Right forelimb (tissue), 1 donor: ENCODE data around the gene TRMT44.
"Not testable (repeated sequence)": the region's sequence is repeated elsewhere in the genome, so short reads cannot be mapped to it uniquely, and the experiment has no call there.

Source experiments
- DNase-seq: peaks from one replicate; pipeline ENCODE4 v3.0.0-alpha.2; 2018

The TRMT44 gene, protein sequence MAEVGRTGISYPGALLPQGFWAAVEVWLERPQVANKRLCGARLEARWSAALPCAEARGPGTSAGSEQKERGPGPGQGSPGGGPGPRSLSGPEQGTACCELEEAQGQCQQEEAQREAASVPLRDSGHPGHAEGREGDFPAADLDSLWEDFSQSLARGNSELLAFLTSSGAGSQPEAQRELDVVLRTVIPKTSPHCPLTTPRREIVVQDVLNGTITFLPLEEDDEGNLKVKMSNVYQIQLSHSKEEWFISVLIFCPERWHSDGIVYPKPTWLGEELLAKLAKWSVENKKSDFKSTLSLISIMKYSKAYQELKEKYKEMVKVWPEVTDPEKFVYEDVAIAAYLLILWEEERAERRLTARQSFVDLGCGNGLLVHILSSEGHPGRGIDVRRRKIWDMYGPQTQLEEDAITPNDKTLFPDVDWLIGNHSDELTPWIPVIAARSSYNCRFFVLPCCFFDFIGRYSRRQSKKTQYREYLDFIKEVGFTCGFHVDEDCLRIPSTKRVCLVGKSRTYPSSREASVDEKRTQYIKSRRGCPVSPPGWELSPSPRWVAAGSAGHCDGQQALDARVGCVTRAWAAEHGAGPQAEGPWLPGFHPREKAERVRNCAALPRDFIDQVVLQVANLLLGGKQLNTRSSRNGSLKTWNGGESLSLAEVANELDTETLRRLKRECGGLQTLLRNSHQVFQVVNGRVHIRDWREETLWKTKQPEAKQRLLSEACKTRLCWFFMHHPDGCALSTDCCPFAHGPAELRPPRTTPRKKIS

DNA sequence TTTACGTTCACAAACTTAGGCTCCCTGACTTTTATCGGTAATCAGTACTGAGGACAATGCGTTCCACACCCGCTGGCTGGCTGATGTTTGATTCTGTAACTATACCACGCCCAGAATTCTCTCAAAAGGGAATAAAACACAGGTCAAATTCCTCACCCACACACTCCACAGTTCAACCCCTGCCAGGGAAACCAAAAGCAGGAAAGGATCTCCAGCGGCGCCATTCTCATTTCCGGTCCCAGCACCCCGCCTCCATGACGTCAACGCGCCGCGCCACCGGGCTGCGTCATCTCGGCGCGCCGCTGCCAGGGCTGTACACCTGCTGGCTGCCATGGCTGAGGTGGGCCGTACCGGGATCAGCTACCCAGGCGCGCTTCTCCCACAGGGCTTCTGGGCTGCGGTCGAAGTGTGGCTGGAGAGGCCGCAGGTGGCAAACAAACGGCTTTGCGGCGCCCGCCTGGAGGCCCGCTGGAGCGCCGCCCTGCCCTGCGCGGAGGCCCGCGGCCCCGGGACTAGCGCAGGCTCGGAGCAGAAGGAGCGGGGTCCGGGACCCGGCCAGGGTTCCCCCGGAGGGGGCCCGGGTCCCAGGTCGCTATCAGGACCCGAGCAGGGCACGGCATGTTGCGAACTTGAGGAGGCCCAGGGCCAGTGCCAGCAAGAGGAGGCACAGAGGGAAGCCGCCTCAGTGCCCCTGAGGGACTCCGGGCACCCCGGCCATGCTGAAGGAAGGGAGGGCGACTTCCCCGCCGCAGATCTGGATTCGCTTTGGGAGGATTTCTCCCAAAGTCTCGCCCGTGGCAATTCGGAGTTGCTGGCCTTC lies at the start of gene TRMT44, which contains the start of gene ACOX3:
Gene TRMT44 (plus strand): TSS at position 286 of the 820 bp plus-strand sequence. CDS start 46 bp downstream, at position 332.
Gene ACOX3 (minus strand): TSS at position 232 of the 820 bp plus-strand sequence. CDS start 24,202 bp downstream, outside the sequence.
- DNase-seq: peak; percentile 99

DNA sequence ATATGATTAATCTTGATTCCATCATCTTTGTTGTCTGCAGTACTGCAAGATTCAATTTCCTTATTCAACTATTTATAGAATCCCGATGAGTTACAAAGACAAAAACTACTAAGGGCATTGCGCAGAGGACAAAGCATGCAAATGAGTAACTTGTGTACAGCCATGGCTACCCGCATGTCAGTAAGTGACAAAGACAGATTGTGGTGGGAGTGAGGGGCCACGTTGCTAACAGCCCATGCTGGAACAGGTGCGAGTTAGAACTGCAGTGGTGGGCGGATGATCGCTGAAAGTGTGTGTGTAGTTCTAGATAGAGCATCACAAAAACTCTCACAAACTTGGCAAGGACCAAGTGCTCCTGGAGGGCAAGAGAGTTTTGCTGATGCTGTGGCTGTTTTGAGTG lies 49.5 kb upstream of the TRMT44 start:
- DNase-seq: no peak

DNA sequence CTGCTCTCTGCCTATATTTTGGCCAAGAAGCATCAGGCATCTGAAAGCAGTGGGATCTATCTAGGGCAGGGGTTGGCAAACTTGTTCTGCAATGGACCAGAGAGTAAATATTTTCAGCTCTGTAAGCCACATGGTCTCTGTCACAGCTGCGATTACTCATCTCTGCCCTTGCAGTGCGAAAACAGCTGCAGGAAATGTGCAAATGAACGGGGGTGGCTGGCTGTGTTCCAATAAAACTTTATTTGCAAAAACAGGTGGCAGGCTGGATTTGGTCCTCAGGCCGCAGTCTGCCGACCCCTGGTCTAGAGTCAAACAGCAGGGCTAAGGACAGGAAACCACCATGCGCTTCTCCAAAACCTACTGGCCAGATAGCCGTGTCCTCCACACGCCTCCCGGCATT lies 48.6 kb upstream of the TRMT44 start:
- peak; percentile 80 for DNase-seq

DNA sequence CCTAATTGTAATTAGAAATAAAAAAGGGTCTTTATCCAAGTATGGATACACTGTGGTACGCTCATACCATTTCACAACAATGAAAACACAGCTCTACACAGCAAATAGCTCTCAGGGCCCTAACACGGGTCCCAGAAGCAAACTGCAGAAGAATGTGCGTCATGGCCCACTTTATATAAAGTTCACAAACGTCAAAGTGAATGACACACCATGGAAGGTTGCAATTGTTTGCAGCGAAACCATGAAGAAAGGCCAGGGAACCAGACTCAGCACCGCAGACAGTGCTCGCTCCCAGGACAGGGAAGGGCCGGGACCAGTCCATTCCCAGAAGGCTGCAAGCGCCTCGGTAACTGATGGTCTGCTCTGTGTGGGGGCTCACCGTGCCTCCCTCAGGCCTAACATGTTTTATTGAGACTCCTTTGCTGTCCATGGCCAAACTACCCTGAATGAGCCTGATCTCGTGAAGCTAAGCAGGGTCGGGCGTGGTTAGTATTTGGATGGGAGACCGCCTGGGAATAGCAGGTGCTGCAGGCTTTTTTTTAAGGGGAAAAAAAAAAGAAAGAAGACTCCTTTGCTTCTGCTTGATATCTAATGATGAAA lies 47.9 kb upstream of the TRMT44 start:
- DNase-seq: no peak

DNA sequence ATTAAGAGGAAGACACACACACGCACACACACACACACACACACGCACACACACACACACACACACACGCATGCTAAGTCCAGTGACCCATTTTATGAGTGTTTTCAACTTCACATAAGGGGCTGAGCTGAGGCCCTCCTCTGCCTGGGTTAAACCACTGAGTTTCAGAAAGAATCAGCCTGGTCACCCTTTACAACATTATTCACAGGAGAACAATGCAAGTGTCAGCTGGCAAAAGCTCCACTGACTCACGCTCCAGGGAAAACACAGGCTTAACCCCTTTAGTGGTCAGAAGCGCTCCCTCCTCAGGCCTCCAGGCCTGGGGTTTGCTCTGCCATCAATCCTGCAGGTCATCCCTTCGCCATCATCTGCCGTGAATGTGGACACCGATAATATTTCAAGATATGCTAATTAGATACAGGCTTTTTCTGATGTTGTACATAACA lies 47.0 kb upstream of the TRMT44 start:
- DNase-seq: no peak

DNA sequence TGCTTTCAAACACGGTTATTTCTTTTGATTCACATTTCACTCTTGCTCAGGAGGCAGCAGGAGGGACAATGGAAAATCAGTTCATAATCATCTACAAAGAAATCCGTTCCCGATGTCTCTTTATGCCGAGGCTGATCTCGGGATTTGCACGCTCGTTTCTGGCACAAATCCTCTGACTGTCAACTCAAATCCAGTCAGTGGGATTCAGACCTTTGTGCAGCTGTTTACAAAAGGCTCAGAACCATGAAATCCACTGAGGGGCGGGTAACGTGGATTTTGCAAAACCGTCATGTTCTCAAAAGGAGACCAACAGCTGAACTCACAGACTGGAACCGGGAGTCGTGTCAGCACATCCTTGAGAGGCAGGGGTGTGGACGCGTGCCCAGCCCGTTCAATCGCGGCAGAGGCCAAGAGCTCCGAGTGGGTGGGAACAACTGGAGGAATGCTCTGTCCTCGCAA lies 46.5 kb upstream of the TRMT44 start:
- peak; percentile 87 for DNase-seq

DNA sequence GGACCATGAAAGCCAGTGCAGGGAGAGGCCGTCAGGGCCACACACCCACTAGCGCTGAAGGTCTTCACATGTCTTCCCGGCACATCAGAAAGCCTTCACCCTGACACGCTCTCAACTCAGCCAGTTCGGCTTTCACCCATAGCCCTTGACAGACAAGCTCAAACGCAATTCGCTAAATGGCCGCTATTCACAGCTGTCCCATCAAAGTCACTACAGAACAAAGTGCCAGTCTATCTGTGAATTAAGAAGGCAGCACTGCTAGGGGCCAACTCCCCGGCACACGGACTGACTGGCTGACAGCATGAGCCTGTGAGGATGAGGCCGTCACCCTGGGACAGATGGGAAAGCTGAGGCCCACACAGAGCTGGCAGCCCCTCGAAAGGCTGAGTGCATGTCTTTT lies 45.8 kb upstream of the TRMT44 start:
- DNase-seq: no peak

DNA sequence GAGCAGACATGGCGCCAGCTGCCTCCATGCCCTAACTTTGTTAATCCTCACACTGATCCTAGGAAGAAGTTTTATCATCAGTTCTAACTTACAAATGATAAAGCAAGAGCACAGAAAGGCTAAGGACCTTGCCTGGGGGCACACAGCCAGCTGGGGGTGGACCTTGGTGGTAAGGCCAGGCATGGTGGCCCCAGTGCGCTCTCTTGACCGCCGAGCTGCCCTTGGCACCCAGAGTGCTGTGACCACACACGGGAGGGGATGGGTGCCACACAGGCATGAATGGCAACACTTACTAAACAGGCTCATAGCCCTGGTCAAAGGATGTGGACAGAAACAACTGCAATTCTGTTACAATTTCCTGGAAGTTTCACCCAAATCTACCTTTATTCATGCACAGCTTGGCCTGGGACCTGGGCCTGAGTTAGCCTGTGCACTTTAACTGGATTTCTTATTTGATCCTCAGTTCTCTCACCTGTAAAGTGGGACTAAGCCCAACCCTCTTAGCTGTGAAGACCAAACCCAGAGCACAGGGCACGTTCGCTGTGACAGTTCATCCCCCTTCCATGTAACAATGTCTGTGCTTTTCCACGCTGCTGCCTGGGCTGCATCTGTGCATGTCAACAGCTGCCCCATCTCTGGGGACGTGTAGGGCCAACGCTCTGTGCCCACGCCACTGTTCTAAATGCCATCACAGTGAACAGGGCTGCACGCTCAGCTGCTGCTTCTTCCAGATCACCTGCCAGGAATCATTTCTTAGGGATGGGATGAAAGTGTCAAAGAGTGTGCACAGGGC lies 44.9 kb upstream of the TRMT44 start:
- no peak for DNase-seq

DNA sequence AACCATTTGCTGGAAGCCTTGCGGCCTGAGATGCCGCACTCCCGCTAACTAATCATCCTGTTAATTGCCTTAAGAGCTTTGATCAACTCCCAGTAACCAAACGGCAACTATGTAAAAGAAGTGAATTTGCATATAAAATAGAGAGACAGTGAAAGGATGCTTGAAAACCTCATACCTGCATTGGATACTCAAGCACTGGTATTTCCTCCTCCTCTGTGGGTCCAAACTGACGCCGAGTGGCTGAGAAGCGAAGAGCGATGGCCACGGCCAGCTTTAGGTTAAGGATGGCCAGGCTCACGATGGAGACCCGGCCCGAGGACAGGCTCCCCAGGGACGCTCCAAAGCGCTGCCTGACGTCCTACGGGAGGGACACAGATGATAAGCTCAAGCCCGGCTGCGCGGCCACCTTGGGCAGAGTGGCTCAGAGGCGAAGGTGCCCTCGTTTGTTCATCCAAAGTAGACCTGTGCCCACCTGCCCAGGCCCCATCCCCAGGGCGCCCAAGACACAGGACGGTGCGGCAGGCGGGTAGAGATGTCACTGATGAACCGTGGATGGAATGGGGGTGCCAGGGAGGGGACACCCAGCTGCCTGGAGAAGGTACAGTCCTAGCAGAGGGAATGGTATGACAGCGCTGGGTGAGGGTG lies 43.7 kb upstream of the TRMT44 start:
- no peak for DNase-seq

DNA sequence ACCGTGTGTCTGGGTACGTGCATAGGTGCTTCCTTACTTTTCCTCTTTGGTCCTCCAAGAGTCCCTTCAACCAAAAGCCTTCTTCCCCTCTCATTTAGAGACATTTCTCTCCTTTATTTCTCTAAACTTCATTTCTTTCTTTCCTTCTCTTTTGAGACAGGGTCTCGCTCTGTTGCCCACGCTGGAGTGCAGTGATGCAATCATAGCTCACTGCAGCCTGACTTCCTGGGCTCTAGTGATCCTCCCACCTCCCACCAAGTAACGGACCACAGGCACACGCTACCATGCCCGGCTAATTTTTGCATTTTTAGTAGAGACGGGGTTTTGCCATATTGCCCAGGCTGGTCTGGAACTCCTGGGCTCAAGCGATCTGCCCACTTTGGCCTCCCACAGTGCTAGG lies 42.2 kb upstream of the TRMT44 start:
- DNase-seq: no peak

DNA sequence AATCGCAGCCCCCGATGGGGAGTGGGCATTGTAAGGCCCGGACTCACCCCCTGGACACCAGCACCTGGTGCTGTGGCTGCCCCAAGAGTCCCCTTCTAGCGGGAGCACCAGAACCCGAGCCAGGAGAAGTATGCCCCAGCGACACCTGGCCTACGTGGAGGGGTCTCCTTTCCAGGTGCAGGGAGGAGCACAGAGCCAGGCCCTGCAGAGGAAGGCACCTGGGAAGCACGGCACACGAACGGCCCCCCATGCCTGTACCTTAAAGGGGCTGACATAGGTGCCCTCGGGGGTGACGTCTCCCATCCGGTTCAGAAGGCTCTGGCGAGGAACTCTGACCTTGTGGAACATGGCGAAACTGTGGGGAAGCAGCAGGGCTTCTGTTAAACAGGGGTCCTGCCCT lies 41.3 kb upstream of the TRMT44 start:
- no peak for DNase-seq

DNA sequence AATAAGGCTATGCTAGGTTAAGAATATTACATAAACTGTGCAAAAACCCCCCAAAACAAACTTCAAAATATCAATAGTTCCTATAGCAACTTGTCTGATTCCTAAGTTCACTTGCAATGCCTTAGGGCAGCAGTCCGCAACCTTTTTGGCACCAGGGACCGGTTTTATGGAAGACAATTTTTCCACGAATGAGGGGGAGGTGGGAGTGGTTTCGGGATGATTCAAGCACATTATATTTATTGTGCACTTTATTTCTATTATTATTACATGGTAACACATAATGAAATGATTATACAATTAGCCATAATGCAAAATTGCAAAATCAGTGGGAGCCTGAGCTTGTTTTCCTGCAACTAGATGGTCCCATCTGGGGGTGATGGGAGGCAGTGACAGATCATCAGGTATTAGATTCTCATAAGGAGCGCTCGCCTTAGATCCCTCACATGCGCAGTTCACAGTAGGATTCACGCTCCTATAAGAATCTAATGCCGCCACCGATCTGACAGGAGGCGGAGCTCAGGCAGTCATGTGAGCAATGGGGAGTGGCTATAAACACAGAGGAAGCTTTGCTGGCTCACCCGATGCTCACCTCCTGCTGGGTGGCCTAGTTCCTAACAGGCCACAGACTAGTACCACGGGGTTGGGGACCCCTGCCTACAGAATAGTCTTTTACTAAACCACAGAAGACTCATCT lies 39.8 kb upstream of the TRMT44 start:
- DNase-seq: no peak

DNA sequence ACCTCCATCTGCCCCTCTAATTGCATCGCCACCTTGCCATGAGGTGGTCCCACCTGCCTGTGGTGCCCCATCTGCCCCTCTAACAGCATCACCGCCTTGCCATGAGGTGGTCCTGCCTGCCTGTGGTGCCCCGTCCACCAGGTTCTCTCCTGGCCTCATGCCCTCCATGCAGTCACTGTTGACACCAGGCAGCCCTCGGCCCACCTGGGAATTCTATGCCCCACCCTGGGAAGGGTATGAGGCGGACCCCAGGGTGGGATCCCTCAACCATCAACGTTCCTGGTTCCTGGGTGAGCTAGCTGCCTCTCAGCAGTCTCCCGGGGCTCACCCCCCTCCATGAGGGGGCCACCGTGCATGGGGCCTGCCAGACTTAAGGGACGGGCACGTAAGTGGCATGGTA lies 38.9 kb upstream of the TRMT44 start:
- no peak for DNase-seq

DNA sequence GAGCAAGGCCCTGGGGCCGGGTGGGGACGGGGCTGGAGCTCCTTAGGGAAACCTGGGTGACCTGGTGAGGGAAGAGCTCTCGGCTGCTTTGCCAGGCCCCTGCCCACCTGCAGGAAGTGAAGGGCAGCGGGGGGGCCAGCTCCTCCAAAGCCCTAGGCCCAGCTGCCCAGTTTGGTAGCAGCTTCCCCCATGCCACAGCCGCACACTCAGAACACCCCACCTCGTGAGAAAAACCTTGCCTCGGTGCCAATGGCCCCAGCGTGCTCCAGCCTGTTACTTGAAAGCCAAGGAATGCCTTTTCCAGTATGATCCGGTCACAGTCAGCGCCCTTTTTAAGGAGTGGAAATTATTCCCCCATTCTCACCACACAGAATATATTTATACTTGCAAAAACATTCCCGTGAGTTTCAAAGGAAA lies 38.4 kb upstream of the TRMT44 start:
- DNase-seq: no peak

DNA sequence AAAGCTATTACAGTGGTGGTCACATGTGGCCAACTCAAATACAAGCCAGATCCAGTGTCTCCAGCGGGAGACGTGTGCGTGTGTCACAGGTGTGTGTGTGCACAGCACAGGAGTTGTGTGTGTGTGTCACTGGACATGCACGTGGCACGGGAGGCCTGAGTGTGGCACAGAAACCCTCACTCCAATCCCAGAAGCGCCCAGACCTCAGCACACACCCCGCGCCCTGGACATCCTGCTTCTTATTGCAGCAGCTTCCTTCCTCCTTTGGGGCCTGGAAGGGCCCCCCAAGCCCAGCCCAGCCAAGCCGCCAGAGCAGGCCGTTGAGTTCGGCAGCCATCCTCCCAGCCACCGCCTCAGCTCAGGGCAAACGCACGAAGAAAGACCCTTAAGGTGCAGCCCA lies 37.9 kb upstream of the TRMT44 start:
- no peak for DNase-seq

DNA sequence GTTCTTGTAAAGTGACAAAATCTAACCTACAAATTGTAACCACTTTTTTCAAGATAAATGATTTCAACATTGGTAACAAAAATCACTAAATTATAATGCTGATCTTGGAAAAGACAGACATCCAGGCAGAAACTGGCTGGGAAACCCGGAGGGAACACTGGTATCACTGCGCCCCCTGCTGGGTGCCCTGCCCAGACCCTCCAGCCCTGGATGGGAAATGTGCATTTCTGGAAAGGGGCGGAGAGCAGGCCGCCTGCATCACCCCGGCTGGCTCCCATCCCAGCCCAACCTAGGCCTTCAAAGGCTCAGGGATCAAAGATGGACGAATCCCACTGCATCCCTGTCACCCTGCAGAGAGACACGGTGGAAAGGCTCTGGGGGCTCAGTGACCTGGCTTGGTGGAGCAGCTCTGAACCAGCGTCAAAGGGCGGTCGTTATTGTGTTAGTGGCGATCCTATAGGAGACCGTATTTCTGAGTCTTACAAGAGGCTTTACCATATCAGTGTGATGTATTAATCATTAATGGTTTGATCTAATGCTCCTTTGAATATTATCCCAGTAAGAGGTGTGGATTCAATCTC lies 37.3 kb upstream of the TRMT44 start:
- peak; percentile 92 for DNase-seq

DNA sequence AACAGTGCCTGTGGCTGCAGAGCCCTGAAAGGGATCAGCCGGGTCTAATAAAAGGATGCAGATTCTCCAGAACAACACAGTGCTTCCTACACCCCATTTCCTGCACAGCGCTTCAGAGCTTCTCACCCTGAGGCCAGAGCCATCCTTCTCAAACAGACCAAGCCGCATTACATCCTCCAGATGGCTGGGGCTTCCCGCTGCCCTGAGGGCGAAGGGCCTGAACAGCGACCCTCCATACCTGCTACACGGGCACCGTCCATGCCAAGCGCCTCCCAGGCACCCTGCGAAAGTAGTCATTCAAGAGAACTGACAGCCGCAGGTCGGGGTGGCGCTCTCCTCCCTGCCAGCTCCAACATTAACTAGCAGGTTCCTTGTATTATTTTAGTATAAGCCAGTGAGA lies 36.6 kb upstream of the TRMT44 start:
- DNase-seq: no peak

DNA sequence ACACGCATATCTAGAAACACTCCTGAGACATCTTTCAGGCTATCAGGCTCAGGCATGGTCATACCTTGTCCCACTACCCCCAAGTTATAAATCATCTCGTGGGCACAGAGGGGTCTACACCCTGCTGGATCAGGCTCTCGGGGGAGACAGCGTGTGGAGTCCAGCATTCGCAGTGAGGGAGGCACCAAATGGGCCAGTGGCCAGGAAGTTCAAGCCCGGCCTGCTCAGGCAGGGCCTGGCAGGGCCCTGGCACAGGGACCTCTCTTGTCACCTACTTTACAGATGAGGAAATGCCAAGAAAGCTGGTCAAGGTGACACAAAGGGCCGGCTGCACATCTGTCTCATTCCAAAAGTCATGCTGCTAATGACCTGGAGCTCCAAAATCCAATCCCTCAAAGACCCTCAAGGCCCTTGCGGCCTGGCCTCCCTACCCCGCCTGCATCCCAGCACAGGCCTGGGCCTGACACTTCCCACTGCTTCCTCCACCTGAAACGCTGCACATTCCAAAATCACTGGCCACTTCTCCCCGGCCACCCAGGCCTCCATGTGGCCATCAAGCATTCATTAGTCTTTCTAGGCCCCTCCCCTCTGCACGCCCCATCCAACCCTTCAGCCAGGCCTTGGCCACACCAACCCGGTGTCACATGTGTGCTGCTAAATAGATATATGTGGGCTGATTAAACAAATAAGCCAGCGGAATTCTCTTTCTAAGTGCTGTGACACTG lies 35.6 kb upstream of the TRMT44 start:
- DNase-seq: no peak

DNA sequence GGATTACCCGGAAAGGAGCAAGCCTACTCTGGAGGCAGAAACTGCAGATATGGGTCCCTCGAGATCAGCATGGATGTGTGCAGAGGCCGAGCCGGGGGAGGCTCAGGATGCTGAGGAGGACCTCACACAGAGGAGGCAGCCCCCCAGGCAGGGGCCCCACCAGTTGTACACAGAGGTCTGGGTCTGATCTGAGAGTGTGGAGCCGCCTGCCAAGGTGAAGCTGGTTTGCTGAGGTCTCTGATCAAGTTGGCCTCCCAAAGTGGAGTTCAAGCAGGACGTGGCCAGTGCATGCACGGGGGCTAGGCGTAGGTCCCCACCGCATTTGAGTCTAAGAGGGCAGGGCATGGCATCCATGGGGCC lies 35.1 kb upstream of the TRMT44 start:
- DNase-seq: no peak

DNA sequence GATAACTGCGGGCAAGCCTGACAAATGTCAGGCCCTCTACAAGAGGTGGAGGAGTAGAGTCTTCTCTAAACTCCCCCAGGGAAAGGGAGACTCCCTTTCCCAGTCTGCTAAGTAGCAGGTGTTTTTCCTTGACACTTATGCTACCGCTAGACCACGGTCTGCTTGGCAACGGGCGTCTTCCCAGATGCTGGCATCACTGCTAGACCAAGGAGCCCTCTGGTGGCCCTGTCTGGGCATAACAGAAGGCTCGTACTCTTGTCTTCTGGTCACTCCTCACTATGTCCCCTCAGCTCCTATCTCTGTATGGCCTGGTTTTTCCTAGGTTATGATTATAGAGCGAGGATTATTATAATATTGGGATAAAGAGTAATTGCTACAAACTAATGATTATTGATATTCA lies 33.7 kb upstream of the TRMT44 start:
- not testable (repeated sequence) for DNase-seq
